SU-DHL-6 (cell line): Measurements from ENCODE around the gene PACS1.

Experiments
- H2AFZ ChIP-seq: fragments of 200-600 bp; sonication (generic); 2 replicates; pipeline ENCODE4 v1.6.1; 2014; ENCODE audit warnings: low read depth, mild to moderate bottlenecking, moderate library complexity, mixed read lengths, antibody characterized with exemption, low read length; ENCODE audit not compliant: severe bottlenecking
- H3F3A ChIP-seq: fragments of 200-600 bp; shearing (Covaris generic); 2 replicates; pipeline ENCODE4 v1.6.0; 2016; ENCODE audit warnings: antibody characterized with exemption, mild to moderate bottlenecking; ENCODE audit not compliant: insufficient read depth
- H3K27ac ChIP-seq: fragments of 200-600 bp; sonication (generic); 2 replicates; pipeline ENCODE4 v1.5.1; 2016; ENCODE audit warnings: low read depth, mild to moderate bottlenecking, low read length, moderate library complexity, mixed read lengths
- H3K27me3 ChIP-seq: fragments of 200-600 bp; sonication (generic), shearing (Covaris generic); 2 replicates; pipeline ENCODE4 v1.6.0; 2014; ENCODE audit warnings: mild to moderate bottlenecking, low read length
- H3K36me3 ChIP-seq: fragments of 200-600 bp; sonication (generic); 2 replicates; pipeline ENCODE4 v1.6.1; 2014; ENCODE audit warnings: mild to moderate bottlenecking, low read length, mixed read lengths
- H3K4me2 ChIP-seq: fragments of 300-600, 200-600 bp; shearing (Covaris generic), sonication (generic); 2 replicates; pipeline ENCODE4 v1.6.0; 2014; ENCODE audit warnings: low read length, low read depth, mild to moderate bottlenecking; ENCODE audit not compliant: poor library complexity, severe bottlenecking
- H3K4me3 ChIP-seq: fragments of 200-600 bp; sonication (generic); 2 replicates; pipeline ENCODE4 v1.5.1; 2014; ENCODE audit warnings: antibody characterized with exemption, low read length, mild to moderate bottlenecking, mixed read lengths; ENCODE audit not compliant: insufficient read depth, poor library complexity, severe bottlenecking
- H3K79me2 ChIP-seq: fragments of 200-600 bp; sonication (generic); 2 replicates; pipeline ENCODE4 v1.6.1; 2014; ENCODE audit warnings: mild to moderate bottlenecking, low read length, moderate library complexity; ENCODE audit not compliant: insufficient read depth
- H3K9ac ChIP-seq: fragments of 200-600 bp; sonication (generic); 2 replicates; pipeline ENCODE4 v1.7.0; 2014; ENCODE audit warnings: mild to moderate bottlenecking, low read length
- H3K9me2 ChIP-seq: fragments of 200-600 bp; sonication (generic); replicated peaks from 2 replicates; pipeline ENCODE4 v1.6.1; 2014; ENCODE audit warnings: low read length; ENCODE audit not compliant: insufficient read depth
- H3K9me3 ChIP-seq: fragments of 200-600 bp; sonication (generic); 2 replicates; pipeline ENCODE4 v1.6.1; 2014; ENCODE audit warnings: low read length, mixed read lengths; ENCODE audit not compliant: insufficient read depth
- H4K20me1 ChIP-seq: fragments of 200-600 bp; sonication (generic); 2 replicates; pipeline ENCODE4 v1.6.1; 2014; ENCODE audit warnings: low read depth, mild to moderate bottlenecking, antibody characterized with exemption, low read length, moderate library complexity, mixed read lengths
- CTCF ChIP-seq: fragments of 200-600 bp; sonication (generic); IDR thresholded peaks from one replicate; pipeline ENCODE4 v1.5.1; 2017; ENCODE audit warnings: antibody characterized with exemption, mild to moderate bottlenecking, low read length, moderate library complexity; ENCODE audit not compliant: insufficient read depth, poor library complexity, severe bottlenecking
- EZH2phosphoT487 ChIP-seq: fragments of 200-600 bp; sonication (generic), shearing (Covaris generic); conservative IDR thresholded peaks from 2 replicates; pipeline ENCODE4 v1.6.1; 2018; ENCODE audit warnings: mild to moderate bottlenecking, antibody characterized with exemption, low read length, moderate library complexity, mixed read lengths

PACS1 gene

GRCh38 chr11:66292543-66293332 is 222.7 kb downstream of the PACS1 start:
- Histone ChIP-seq H3K27me3 (no peaks in the 10 kb centered on the region), H3K9me3 (no peaks in the 10 kb centered on the region), H3K27ac (no peak overlapping the region), H3K79me2 (no peaks in the 10 kb centered on the region), H2AFZ (no peak overlapping the region), H4K20me1 (no peaks in the 10 kb centered on the region), H3K36me3 (no peaks in the 10 kb centered on the region), H3F3A (no peaks in the 10 kb centered on the region), H3K4me3 (no peak overlapping the region), H3K9ac (no peak overlapping the region), H3K9me2 (no peaks in the 10 kb centered on the region), H3K4me2 (no peak overlapping the region)
- TF ChIP-seq CTCF, result no peak
- TF ChIP-seq EZH2phosphoT487, result no peak

- Histone ChIP-seq H3K36me3 (no peaks in the 10 kb centered on the region), H3F3A (no peaks in the 10 kb centered on the region), H3K4me3 (no peak overlapping the region), H3K27me3 (no peaks in the 10 kb centered on the region), H3K9me3 (no peaks in the 10 kb centered on the region), H3K27ac (no peak overlapping the region), H4K20me1 (no peaks in the 10 kb centered on the region), H2AFZ (no peak overlapping the region), H3K79me2 (no peaks in the 10 kb centered on the region), H3K4me2 (no peak overlapping the region), H3K9me2 (no peaks in the 10 kb centered on the region), H3K9ac (no peak overlapping the region)
- TF ChIP-seq CTCF, result no peak
- TF ChIP-seq EZH2phosphoT487, result no peak
Measured at GRCh38 chr11:66293352-66293751, 223.3 kb downstream of the PACS1 start.

- Histone ChIP-seq H4K20me1 (no peaks in the 10 kb centered on the region), H3K9me2 (no peaks in the 10 kb centered on the region), H3K4me2 (no peak overlapping the region), H3K9ac (no peak overlapping the region), H3K27me3 (no peaks in the 10 kb centered on the region), H3F3A (no peaks in the 10 kb centered on the region), H3K4me3 (no peak overlapping the region), H3K79me2 (no peaks in the 10 kb centered on the region), H2AFZ (no peak overlapping the region), H3K27ac (no peak overlapping the region), H3K36me3 (no peaks in the 10 kb centered on the region), H3K9me3 (no peaks in the 10 kb centered on the region)
- TF ChIP-seq CTCF (no peak), EZH2phosphoT487 (no peak)
Measured at GRCh38 chr11:66293777-66294625, 223.9 kb downstream of the PACS1 start.
